HG02852 (cell line): Measurements from ENCODE around the gene SLC6A4.
"Not testable (repeated sequence)": the region's sequence is repeated elsewhere in the genome, so short reads cannot be mapped to it uniquely, and the experiment has no call there.

Experiments used
- ATAC-seq: cut with Tn5 transposase; IDR thresholded peaks from one replicate; pipeline ENCODE4 v1.9.1; 2021; ENCODE audit warnings: mild to moderate bottlenecking, moderate library complexity; ENCODE audit not compliant: unreplicated experiment

The SLC6A4 gene

DNA sequence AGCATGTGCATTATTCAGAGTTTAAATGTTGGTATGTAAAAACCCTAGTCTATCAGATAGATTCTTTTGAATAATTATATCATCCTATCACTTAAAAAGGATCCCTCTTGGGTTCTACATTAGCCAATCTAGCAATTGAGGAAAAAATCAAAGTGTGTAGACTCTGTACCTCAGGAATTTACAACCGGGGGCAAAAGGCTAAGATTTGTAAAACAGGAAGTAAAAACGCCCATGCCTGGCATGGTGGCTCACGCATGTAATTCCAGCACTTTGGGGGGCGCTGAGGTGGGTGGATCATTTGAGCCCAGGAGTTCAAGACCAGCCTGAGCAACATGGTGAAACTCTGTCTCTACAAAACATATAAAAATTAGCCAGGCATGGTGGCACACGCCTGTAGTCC lies 58.6 kb downstream of the SLC6A4 start:
- no peak for ATAC-seq

GRCh38 chr17:30174556-30174955 lies 60.9 kb downstream of the SLC6A4 start:
- no peak for ATAC-seq

GRCh38 chr17:30173649-30174048 lies 61.8 kb downstream of the SLC6A4 start:
- peak; percentile 67 for ATAC-seq

GRCh38 chr17:30172560-30172959 lies 62.9 kb downstream of the SLC6A4 start:
- ATAC-seq, result no peak

- no peak for ATAC-seq
These were observed 65.0 kb downstream of the SLC6A4 start for GRCh38 chr17:30170415-30170987.

GRCh38 chr17:30165960-30166359 lies 69.5 kb downstream of the SLC6A4 start:
- no peak for ATAC-seq

DNA sequence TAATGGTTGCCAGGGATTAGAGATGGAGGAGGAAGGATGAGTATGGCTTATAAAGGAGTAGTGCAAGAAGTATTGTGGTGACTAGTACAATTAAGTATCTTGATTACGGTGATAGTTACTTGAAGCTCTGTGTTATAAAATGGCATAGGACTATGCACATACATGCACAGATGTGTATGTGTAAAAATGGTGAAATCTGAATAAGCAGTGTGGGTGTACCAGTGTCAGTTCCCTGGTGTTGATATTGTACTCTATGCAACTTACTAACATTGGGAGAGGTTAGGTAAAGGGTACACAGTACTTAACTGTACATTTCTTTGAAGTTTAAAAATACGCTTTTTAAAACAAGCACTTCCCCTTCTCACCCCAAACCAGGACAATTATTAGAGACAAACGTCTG lies 70.3 kb downstream of the SLC6A4 start:
- no peak for ATAC-seq

DNA sequence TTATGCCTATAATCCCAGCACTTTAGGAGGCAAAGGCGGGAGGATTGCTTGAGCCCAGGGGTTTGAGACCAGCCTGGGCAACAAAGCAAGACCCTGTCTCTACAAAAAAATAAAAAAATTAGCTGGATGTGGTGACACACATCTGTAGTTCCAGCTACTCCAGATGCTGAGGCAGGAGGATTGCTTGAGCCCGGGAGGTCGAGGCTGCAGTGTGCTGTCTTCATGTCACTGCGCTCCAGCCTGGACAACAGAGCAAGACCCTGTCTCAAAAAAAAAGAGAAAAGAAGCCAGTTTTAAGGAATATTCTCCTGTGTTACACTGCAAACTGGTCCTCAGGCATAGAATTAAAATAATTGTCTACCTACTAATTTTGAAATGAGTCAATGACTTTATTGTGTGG lies 71.0 kb downstream of the SLC6A4 start:
- no peak for ATAC-seq

DNA sequence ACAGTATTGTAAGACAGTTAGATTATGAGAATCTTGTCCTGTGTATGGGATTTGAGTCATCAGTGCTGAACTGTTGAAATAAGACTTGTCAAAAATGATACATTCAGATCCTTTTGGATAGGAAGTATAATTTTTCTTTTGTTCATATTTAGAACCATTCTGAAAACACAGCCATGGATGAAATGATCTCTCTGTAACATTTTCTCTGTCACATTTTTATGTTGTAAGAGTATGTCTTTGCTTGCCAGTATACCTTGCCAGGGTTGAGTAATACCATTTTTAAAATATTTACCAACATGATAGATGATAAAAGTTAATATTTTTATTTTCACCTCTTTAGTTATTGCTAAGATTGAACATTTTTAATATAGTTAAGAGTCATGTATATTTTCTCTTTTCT lies 73.9 kb downstream of the SLC6A4 start:
- no peak for ATAC-seq

- no peak for ATAC-seq
These were observed 74.9 kb downstream of the SLC6A4 start for GRCh38 chr17:30160419-30161172.

GRCh38 chr17:30158896-30159625 lies 76.4 kb downstream of the SLC6A4 start:
- ATAC-seq, result no peak

- ATAC-seq, result no peak
These were observed 80.1 kb downstream of the SLC6A4 start for GRCh38 chr17:30155389-30155788.

DNA sequence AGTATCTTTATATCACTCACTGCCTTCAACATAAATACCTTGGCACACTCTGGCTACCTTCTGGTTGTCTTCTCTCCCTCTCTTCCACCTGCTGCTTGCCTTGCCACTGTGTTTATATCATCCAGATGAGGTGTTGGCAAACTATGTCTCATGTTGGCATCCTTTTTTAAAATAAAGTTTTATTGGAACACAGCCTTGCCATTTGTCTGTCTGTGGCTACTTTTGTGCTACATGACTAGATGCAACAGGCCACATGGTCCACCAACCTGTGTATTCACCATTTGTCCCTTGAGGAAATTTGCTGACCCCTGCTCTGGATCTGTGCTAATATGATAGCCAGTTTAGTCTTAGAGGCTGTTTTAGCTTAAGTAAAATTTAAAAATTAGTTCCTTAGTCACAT lies 82.0 kb downstream of the SLC6A4 start:
- no peak for ATAC-seq

GRCh38 chr17:30151471-30151870 lies 84.0 kb downstream of the SLC6A4 start:
- ATAC-seq, result no peak

GRCh38 chr17:30148376-30148775 lies 87.1 kb downstream of the SLC6A4 start:
- ATAC-seq, result no peak

DNA sequence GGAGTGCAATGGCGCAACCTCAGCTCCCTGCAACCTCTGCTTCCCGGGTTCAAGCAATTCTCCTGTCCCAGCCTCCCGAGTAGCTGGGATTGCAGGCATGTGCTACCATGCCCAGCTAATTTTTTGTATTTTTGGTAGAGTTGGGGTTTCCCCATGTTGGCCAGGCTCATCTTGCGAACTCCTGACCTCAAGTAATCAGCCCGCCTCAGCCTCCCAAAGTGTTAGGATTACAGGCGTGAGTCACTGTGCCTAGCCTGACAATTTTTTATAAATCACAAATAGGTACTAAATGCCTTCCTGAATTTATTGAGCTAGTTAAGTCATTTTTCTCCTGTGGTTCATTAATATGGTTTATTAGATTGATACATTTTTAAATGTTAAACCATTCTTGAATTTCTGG lies 87.6 kb downstream of the SLC6A4 start:
- not testable (repeated sequence) for ATAC-seq
